Measurements from ENCODE around the gene SPPL2B.

DNA sequence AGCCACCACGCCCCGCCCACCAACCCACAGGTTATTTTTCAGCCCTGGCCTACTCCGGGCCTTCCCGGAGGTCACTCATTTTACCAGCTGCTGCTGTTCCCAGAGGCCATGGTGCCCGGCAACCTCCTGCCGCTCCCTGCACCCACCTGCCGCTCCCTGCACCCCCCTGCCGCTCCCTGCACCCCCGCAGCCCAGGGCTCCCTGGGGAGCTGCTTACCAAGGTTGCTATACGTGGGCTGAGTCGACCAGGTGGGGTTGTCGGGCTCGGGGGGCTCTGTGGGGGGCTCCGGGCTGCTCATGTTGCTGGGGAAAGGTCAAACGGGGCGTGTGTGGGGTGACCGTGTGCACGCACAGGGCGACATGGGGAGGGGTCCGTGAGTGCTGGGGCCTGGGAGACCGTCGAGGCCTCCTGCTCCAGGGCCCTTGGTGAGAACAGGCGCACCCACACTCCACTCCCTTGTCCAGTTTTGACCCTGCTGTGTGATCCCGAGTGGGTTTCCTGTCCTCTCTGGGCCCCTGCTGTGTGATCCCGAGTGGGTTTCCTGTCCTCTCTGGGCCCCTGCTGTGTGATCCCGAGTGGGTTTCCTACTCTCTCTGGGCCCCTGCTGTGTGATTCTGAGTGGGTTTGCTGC lies 47.7 kb upstream of the SPPL2B start:
- TF ChIP-seq, protein P1, sequence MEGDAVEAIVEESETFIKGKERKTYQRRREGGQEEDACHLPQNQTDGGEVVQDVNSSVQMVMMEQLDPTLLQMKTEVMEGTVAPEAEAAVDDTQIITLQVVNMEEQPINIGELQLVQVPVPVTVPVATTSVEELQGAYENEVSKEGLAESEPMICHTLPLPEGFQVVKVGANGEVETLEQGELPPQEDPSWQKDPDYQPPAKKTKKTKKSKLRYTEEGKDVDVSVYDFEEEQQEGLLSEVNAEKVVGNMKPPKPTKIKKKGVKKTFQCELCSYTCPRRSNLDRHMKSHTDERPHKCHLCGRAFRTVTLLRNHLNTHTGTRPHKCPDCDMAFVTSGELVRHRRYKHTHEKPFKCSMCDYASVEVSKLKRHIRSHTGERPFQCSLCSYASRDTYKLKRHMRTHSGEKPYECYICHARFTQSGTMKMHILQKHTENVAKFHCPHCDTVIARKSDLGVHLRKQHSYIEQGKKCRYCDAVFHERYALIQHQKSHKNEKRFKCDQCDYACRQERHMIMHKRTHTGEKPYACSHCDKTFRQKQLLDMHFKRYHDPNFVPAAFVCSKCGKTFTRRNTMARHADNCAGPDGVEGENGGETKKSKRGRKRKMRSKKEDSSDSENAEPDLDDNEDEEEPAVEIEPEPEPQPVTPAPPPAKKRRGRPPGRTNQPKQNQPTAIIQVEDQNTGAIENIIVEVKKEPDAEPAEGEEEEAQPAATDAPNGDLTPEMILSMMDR (conservative IDR thresholded peaks at IDR 0.05; ENCODE audit: low read length): no peak
- TF ChIP-seq EZH2phosphoT487 (IDR thresholded peaks at IDR 0.05; ENCODE audit: borderline replicate concordance): no peak
